ENCODE data around the gene NOC3L. TPM values are rescaled to one million over a fixed set of nuclear protein-coding genes. Genes with fewer than 3 reads are reported as not detected.

Gene NOC3L
- polyA plus RNA-seq, 1 of the 3 experiments (the other 2 are of a cell fraction) = 9.0 TPM

GRCh38 chr10:94402843-94403379 lies 40.2 kb upstream of the NOC3L start:
- 0% methylated on average over 15 of the region's 77 CpGs for WGBS (ENCODE audit: low lambda C conversion rate)
- peaks cover 7% of the 10 kb centered on the region for H3F3A ChIP-seq (replicated peaks; ENCODE audit: insufficient read depth)
- ChIA-PET POLR2A (interaction anchor here (0.6 to 1.6 kb wide), 2 partner anchors 9 to 40 kb away, joined by 6 to 8 read pairs; partner anchors contain the start of gene NOC3L), CTCF (interaction anchor here (0.7 to 3.6 kb wide), 8 partner anchors 13 to 701 kb away, joined by 3 to 23 read pairs (median 3); partner anchors contain the start of genes FRA10AC1 and NOC3L)
- no peaks in the 10 kb centered on the region for H3K9me3 ChIP-seq
- no peaks in the 10 kb centered on the region for H3K27me3 ChIP-seq (ENCODE audit: insufficient read depth)
- H2AFZ ChIP-seq (ENCODE audit: low read depth) = peak overlapping the region; percentile 63
- H3K9ac ChIP-seq = peak overlapping the region; percentile 74
- peaks cover 46% of the 10 kb centered on the region for H3K79me2 ChIP-seq (ENCODE audit: insufficient read depth)
- no peaks in the 10 kb centered on the region; a peak in 1 of 4 replicates for H3K4me1 ChIP-seq (ENCODE audit: control insufficient read depth in 1 of 2, insufficient read depth in 2 of 2, low read depth in 1 of 2, low read length in 1 of 2)
- H3K4me2 ChIP-seq = peak overlapping the region; percentile 93
- H3K4me3 ChIP-seq (ENCODE audit: low read depth in 2 of 2, low read length in 1 of 2) = peak overlapping the region; percentile 67 to 75
- DNase-seq = peak; percentile 82
- H3K36me3 ChIP-seq (replicated peaks in 1 of 2; ENCODE audit: control insufficient read depth in 1 of 2, insufficient read depth in 2 of 2, low read length in 1 of 2) = no peaks in the 10 kb centered on the region
- TF ChIP-seq NFIC (IDR thresholded peaks at IDR 0.05; ENCODE audit: borderline replicate concordance) = no peak
- 0 out of 2 replicates have a peak, but pooled peaks have one; percentile 9 for TF ChIP-seq MXI1 (IDR thresholded peaks at IDR 0.05; ENCODE audit: low read depth, low read length)
- no peaks in the 10 kb centered on the region for H3K9me2 ChIP-seq
- no peaks in the 10 kb centered on the region for H4K20me1 ChIP-seq (ENCODE audit: insufficient read depth)
- H3K27ac ChIP-seq (ENCODE audit: low read depth in 2 of 2, low read length in 1 of 2) = peak overlapping the region; percentile 80 to 89

- Histone ChIP-seq H3K27ac (ENCODE audit: low read depth in 2 of 2, low read length in 1 of 2) (peak within 1 kb of the TSS; percentile 80 to 89), H3K9ac (peak within 1 kb of the TSS; percentile 74), H3K36me3 (replicated peaks in 1 of 2; ENCODE audit: control insufficient read depth in 1 of 2, insufficient read depth in 2 of 2, low read length in 1 of 2) (no peaks in the 10 kb centered on the region), H3K9me3 (no peaks in the 10 kb centered on the region), H3K4me3 (ENCODE audit: low read depth in 2 of 2, low read length in 1 of 2) (peak within 1 kb of the TSS; percentile 67 to 75), H3K79me2 (ENCODE audit: insufficient read depth) (peaks cover 40% of the 10 kb centered on the region), H4K20me1 (ENCODE audit: insufficient read depth) (no peaks in the 10 kb centered on the region), H3K9me2 (no peaks in the 10 kb centered on the region), H3F3A (replicated peaks; ENCODE audit: insufficient read depth) (peaks cover 12% of the 10 kb centered on the region), H2AFZ (ENCODE audit: low read depth) (peak within 1 kb of the TSS; percentile 93), H3K27me3 (ENCODE audit: insufficient read depth) (no peaks in the 10 kb centered on the region), H3K4me1 (ENCODE audit: control insufficient read depth in 1 of 2, insufficient read depth in 2 of 2, low read depth in 1 of 2, low read length in 1 of 2) (no peaks in the 10 kb centered on the region; a peak in 1 of 4 replicates), H3K4me2 (peak within 1 kb of the TSS; percentile 93)
- POLR2A ChIA-PET = interaction anchor here (0.6 to 1.6 kb wide), 3 partner anchors 9 to 39 kb away, joined by 3 to 8 read pairs (median 6); partner anchors contain the start of gene NOC3L
- CTCF ChIA-PET = interaction anchor here (1.0 to 3.6 kb wide), 7 partner anchors 14 to 700 kb away, joined by 3 to 23 read pairs (median 4); partner anchors contain the start of genes FRA10AC1 and NOC3L
- peak; percentile 95 for DNase-seq
- TF ChIP-seq SMC3 (IDR thresholded peaks at IDR 0.05; ENCODE audit: low read depth, low read length) (no peak), YY1 (IDR thresholded peaks at IDR 0.05; ENCODE audit: low read depth) (0 out of 2 replicates have a peak, but pooled peaks have one; percentile 20), TCF12 (IDR thresholded peaks at IDR 0.05) (peak; percentile 46; the same call in 1 of the 2 replicates), CHD2 (IDR thresholded peaks at IDR 0.05; ENCODE audit: low read length, partially characterized antibody) (peak; percentile 51), ZBTB33 (IDR thresholded peaks at IDR 0.05; ENCODE audit: borderline replicate concordance, low read depth) (peak; percentile 70; the same call in 1 of the 2 replicates), FOXJ3 (CRISPR knock-in tag; IDR thresholded peaks at IDR 0.05) (no peak), GABPA (IDR thresholded peaks at IDR 0.05; ENCODE audit: low read depth) (peak; percentile 68), TAF1 (IDR thresholded peaks at IDR 0.05; ENCODE audit: borderline replicate concordance, low read depth, low read length) (peak; percentile 63; the same call in 1 of the 2 replicates), MXI1 (IDR thresholded peaks at IDR 0.05; ENCODE audit: low read depth, low read length) (peak; percentile 88), RCOR1 (IDR thresholded peaks at IDR 0.05; ENCODE audit: low read length) (0 out of 2 replicates have a peak, but pooled peaks have one; percentile 19), ELF1 (IDR thresholded peaks at IDR 0.05) (peak; percentile 30; the same call in 1 of the 2 replicates), NRF1 (IDR thresholded peaks at IDR 0.05; ENCODE audit: low read depth, low read length) (peak; percentile 77), EP300 (IDR thresholded peaks at IDR 0.05; ENCODE audit: borderline replicate concordance in 1 of 2, low read depth in 1 of 2, low read length in 1 of 2) (peak; percentile 10 to 27; a peak in 1 of 4 replicates), JUND (IDR thresholded peaks at IDR 0.05) (no peak), GATA2 (CRISPR knock-in tag; IDR thresholded peaks at IDR 0.05) (no peak), USF1 (IDR thresholded peaks at IDR 0.05; ENCODE audit: borderline replicate concordance, low read depth) (0 out of 2 replicates have a peak, but pooled peaks have one; percentile 7), EZH2phosphoT487 (IDR thresholded peaks at IDR 0.05; ENCODE audit: borderline replicate concordance, low read depth) (no peak), SIN3A (IDR thresholded peaks at IDR 0.05; ENCODE audit: borderline replicate concordance, low read depth, low read length) (peak; percentile 80; the same call in 1 of the 2 replicates), POLR2AphosphoS5 (IDR thresholded peaks at IDR 0.05; ENCODE audit: low read depth, low read length) (peak; percentile 60; the same call in 1 of the 2 replicates)
- TF ChIP-seq, protein P1, sequence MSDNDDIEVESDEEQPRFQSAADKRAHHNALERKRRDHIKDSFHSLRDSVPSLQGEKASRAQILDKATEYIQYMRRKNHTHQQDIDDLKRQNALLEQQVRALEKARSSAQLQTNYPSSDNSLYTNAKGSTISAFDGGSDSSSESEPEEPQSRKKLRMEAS (IDR thresholded peaks at IDR 0.05; ENCODE audit: low read depth) = peak; percentile 86
- TF ChIP-seq, protein P2, sequence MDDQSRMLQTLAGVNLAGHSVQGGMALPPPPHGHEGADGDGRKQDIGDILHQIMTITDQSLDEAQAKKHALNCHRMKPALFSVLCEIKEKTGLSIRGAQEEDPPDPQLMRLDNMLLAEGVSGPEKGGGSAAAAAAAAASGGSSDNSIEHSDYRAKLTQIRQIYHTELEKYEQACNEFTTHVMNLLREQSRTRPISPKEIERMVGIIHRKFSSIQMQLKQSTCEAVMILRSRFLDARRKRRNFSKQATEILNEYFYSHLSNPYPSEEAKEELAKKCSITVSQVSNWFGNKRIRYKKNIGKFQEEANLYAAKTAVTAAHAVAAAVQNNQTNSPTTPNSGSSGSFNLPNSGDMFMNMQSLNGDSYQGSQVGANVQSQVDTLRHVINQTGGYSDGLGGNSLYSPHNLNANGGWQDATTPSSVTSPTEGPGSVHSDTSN (IDR thresholded peaks at IDR 0.05) = peak; percentile 98
- 4% methylated on average over 11 of the region's 56 CpGs for WGBS (ENCODE audit: low lambda C conversion rate)
Observed at GRCh38 chr10:94402204-94402842, 39.6 kb upstream of the NOC3L start, which contains the start of gene TBC1D12. Gene TBC1D12, plus strand, starts transcription at chr10:94402541. Its CDS starts 73 bp downstream, at chr10:94402614.

Measured in SK-N-SH (cell line).